Measurements from ENCODE around the gene SIRT3. TPM values are rescaled to one million over a fixed set of nuclear protein-coding genes. Genes with fewer than 3 reads are reported as not detected.

Gene SIRT3
- total and polyA plus RNA-seq, 2 of the 4 experiments (the other 2 are of a cell fraction), result 5.4 to 18.6 TPM

DNA sequence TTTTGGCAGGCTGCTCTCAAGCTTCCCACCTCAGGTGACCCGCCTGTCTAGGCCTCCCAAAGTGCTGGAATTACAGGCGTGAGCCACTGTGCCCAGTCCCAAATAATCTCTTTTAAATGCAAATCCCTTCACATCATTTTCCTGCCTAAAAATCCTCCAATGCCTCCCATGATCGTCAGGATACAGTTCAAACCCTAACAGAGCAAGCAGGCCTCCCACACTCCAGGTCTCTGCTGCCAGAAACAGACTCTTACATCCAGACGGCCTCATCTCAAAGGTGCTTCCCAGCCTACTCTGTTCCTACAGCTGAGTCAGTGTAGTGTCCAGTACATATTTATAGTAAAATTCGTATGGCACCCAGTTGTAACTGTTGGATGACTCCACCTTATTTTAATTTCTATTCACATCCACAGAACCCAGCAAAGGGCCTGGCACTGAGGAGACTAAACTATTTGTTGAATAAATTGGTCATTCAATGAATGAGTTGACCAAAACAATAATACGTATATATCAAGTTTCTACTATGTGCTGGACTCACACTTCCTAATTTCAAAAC is 8.2 kb downstream of the SIRT3 start:
- intact Hi-C loops (cut with micrococcal nuclease), result no loop called here
- Histone ChIP-seq H3K18ac (ENCODE audit: low read depth, low read length) (no peak overlapping the region), H3K79me1 (ENCODE audit: low read depth in 1 of 2, low read length in 2 of 2) (peaks cover 8 to 30% of the 10 kb centered on the region in 2 experiments; a peak in 3 of 4 replicates), H3K36me3 (ENCODE audit: control insufficient read depth, insufficient read depth, low read length) (peaks cover 3% of the 10 kb centered on the region; the same call in 1 of the 2 replicates), H3K4me2 (ENCODE audit: low read depth, low read length) (no peak overlapping the region), H3K14ac (replicated peaks; ENCODE audit: low read depth, low read length) (no peak overlapping the region), H2BK20ac (ENCODE audit: low read depth, low read length) (no peak overlapping the region), H3K56ac (ENCODE audit: extremely low read depth, insufficient read depth, low read length) (no peak overlapping the region), H4K5ac (ENCODE audit: low read depth, low read length) (no peak overlapping the region), H2AFZ (replicated peaks; ENCODE audit: low read length, poor library complexity) (no peak overlapping the region), H3K4ac (ENCODE audit: low read depth, low read length) (no peak overlapping the region), H4K91ac (ENCODE audit: insufficient read depth, low read depth, low read length) (no peak overlapping the region), H4K20me1 (ENCODE audit: insufficient read depth, low read length) (peaks cover 3% of the 10 kb centered on the region; the same call in 1 of the 2 replicates), H4K8ac (ENCODE audit: low read depth in 2 of 2, low read length in 2 of 2) (no peak overlapping the region), H2BK15ac (ENCODE audit: low read depth, low read length) (no peak overlapping the region), H3K9me3 (ENCODE audit: control insufficient read depth, insufficient read depth, low read length) (no peaks in the 10 kb centered on the region), H2BK5ac (ENCODE audit: low read depth, low read length, poor library complexity, severe bottlenecking) (no peak overlapping the region), H2AK5ac (ENCODE audit: low read depth, low read length) (no peak overlapping the region), H2AK9ac (replicated peaks; ENCODE audit: low read depth, low read length, poor library complexity) (no peak overlapping the region), H3K27ac (ENCODE audit: insufficient read depth, low read length) (no peak overlapping the region), H3K9ac (ENCODE audit: low read depth, low read length) (no peak overlapping the region), H3K23ac (ENCODE audit: low read depth, low read length) (no peak overlapping the region), H3K4me3 (ENCODE audit: insufficient read depth, low read depth, low read length) (no peak overlapping the region), H3K27me3 (ENCODE audit: control insufficient read depth, insufficient read depth, low read length) (no peaks in the 10 kb centered on the region), H3K4me1 (ENCODE audit: control insufficient read depth, insufficient read depth, low read length) (peaks cover 3% of the 10 kb centered on the region; the same call in 1 of the 2 replicates), H2BK120ac (ENCODE audit: low read depth, low read length) (no peak overlapping the region), H3K9me1 (ENCODE audit: insufficient read depth, low read length) (no peaks in the 10 kb centered on the region)
- no peak for ATAC-seq (ENCODE audit: low read depth)
- 67% methylated on average over 2 of the region's 6 CpGs; no CpG with 5 or more reads in 1 of the 2 experiments for WGBS, 2 experiments (ENCODE audit: extremely low coverage in 2 of 2, insufficient read length in 1 of 2)
- ChIA-PET POLR2A (ENCODE audit: unreplicated experiment) (no interaction called here), CTCF (interaction anchor here (0.7 kb wide), 1 partner anchor 12 kb away, joined by 3 read pairs; no protein-coding TSS in a partner anchor)
- no TSS peak for BruUV-seq (replicated peaks)
- TF ChIP-seq MXI1 (IDR thresholded peaks at IDR 0.05; ENCODE audit: borderline replicate concordance, low read depth, low read length), result no peak
- TF ChIP-seq MAZ (IDR thresholded peaks at IDR 0.05; ENCODE audit: borderline replicate concordance, low read depth, low read length), result no peak
- TF ChIP-seq RAD21 (IDR thresholded peaks at IDR 0.05; ENCODE audit: low read length), result no peak
- TF ChIP-seq BHLHE40 (IDR thresholded peaks at IDR 0.05; ENCODE audit: low read depth, low read length), result no peak
- no peak for TF ChIP-seq RFX5 (IDR thresholded peaks at IDR 0.05; ENCODE audit: low read depth, low read length)
- TF ChIP-seq NFE2L2 (IDR thresholded peaks at IDR 0.05; ENCODE audit: low read depth, low read length), result no peak
- no peak for TF ChIP-seq ELK1 (IDR thresholded peaks at IDR 0.05; ENCODE audit: borderline replicate concordance, low read depth, low read length)
- TF ChIP-seq CHD1 (IDR thresholded peaks at IDR 0.05; ENCODE audit: low read depth, low read length), result no peak
- no peak for TF ChIP-seq SMC3 (IDR thresholded peaks at IDR 0.05; ENCODE audit: low read depth, low read length)
- no peak for TF ChIP-seq MAFK (IDR thresholded peaks at IDR 0.05; ENCODE audit: low read depth, low read length)
- TF ChIP-seq CEBPB (IDR thresholded peaks at IDR 0.05; ENCODE audit: low read depth, low read length), result no peak
- no peak for TF ChIP-seq POLR2A (IDR thresholded peaks at IDR 0.05; ENCODE audit: low read depth, low read length)
- TF ChIP-seq, protein P1, sequence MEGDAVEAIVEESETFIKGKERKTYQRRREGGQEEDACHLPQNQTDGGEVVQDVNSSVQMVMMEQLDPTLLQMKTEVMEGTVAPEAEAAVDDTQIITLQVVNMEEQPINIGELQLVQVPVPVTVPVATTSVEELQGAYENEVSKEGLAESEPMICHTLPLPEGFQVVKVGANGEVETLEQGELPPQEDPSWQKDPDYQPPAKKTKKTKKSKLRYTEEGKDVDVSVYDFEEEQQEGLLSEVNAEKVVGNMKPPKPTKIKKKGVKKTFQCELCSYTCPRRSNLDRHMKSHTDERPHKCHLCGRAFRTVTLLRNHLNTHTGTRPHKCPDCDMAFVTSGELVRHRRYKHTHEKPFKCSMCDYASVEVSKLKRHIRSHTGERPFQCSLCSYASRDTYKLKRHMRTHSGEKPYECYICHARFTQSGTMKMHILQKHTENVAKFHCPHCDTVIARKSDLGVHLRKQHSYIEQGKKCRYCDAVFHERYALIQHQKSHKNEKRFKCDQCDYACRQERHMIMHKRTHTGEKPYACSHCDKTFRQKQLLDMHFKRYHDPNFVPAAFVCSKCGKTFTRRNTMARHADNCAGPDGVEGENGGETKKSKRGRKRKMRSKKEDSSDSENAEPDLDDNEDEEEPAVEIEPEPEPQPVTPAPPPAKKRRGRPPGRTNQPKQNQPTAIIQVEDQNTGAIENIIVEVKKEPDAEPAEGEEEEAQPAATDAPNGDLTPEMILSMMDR (conservative IDR thresholded peaks at IDR 0.05; ENCODE audit: low read depth, low read length), result no peak
- TF ChIP-seq USF2 (IDR thresholded peaks at IDR 0.05; ENCODE audit: low read depth, low read length), result no peak
- TF ChIP-seq FOS (IDR thresholded peaks at IDR 0.05; ENCODE audit: low read depth, low read length), result no peak
- TF ChIP-seq RCOR1 (IDR thresholded peaks at IDR 0.05; ENCODE audit: insufficient replicate concordance, low read length), result no peak
- dilution Hi-C loops (cut with HindIII; ENCODE audit: low sequenced_read_pairs, unreplicated experiment), result no loop called here
- in situ Hi-C loops (cut with MboI; ENCODE audit: low sequenced_read_pairs), result loop anchor here (10.0 kb wide), 1 partner anchor 57 kb away; the partner anchor contains the start of gene PGGHG
- DNase-seq, result no peak

Measured in IMR-90 (cell line).